ENCODE data around the gene LRRN4CL. TPM values are rescaled to one million over a fixed set of nuclear protein-coding genes. Genes with fewer than 3 reads are reported as not detected.

The LRRN4CL gene
- total and polyA plus RNA-seq, 2 donors, result 0.75 to 0.80 TPM

DNA sequence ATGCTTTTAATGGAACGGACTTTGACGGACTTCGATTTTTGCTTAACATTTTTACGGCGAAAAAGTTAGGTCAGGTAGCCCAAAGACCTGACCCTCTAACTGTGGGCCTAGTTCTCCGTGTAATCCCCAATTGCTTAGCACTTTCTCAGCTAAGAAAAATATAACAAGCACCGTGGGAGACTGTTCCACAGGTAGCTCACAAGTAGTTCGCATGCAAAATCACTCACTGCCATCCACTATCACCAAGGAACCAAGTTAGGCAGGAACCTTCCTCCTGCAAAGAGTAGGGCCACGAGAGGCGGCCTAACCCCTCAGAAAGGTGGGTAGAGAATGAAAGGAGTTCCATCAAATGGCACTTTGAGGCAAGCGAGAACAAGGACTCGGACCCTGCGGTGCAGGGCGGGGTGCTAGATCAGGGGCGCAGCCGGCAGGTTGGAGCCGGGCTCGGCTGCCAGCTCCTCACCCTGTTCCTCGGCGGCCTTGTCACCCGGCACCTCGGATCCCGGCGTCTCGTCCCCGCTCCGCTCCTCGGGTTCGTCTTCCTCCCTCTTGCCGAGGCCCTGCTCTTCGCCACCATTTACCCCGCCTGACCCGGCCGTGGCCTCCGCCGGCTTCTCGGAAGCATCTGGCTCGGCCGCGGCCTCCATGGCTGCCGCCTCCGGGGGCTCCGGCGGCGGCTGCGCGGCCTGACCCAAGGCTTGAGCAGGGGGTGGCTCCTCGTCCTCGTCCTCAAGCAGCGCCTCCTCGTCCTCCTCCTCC, 37.0 kb upstream of the LRRN4CL start:
- WGBS, result under 1% methylated on average over 51 of the region's 51 CpGs
- no peaks in the 10 kb centered on the region for H3K9me3 ChIP-seq (ENCODE audit: control insufficient read depth in 2 of 2, insufficient read depth in 1 of 2, low read length in 1 of 2)
- DNase-seq (ENCODE audit: low read depth in 6 of 9, low spot score in 9 of 9), result peak in 2 of 9 donors; percentile 21 to 47
- H3K4me3 ChIP-seq (ENCODE audit: low read length in 2 of 2), result peak overlapping the region; percentile 65 to 78
- H3K4me1 ChIP-seq (ENCODE audit: control insufficient read depth in 2 of 2, insufficient read depth in 2 of 2, low read length in 2 of 2), result peaks cover 13 to 29% of the 10 kb centered on the region in 2 donors
- H3K27me3 ChIP-seq (ENCODE audit: control insufficient read depth in 2 of 2, insufficient read depth in 1 of 2, low read length in 1 of 2), result no peaks in the 10 kb centered on the region
- H3K36me3 ChIP-seq (ENCODE audit: control insufficient read depth in 2 of 2, insufficient read depth in 2 of 2, low read length in 1 of 2), result peaks cover 31 to 56% of the 10 kb centered on the region in 2 donors
- H3K27ac ChIP-seq (ENCODE audit: low read depth in 1 of 2, low read length in 1 of 2), result peak overlapping the region; percentile 99 to 100

- Histone ChIP-seq H3K27me3 (ENCODE audit: control insufficient read depth in 2 of 2, insufficient read depth in 1 of 2, low read length in 1 of 2) (no peaks in the 10 kb centered on the region), H3K4me3 (ENCODE audit: low read length in 2 of 2) (peak overlapping the region; percentile 65 to 78), H3K9me3 (ENCODE audit: control insufficient read depth in 2 of 2, insufficient read depth in 1 of 2, low read length in 1 of 2) (no peaks in the 10 kb centered on the region), H3K27ac (ENCODE audit: low read depth in 1 of 2, low read length in 1 of 2) (peak overlapping the region in 1 of 2 donors; percentile 100), H3K36me3 (ENCODE audit: control insufficient read depth in 2 of 2, insufficient read depth in 2 of 2, low read length in 1 of 2) (peaks cover 34 to 58% of the 10 kb centered on the region in 2 donors), H3K4me1 (ENCODE audit: control insufficient read depth in 2 of 2, insufficient read depth in 2 of 2, low read length in 2 of 2) (peaks cover 13 to 27% of the 10 kb centered on the region in 2 donors)
- DNase-seq (ENCODE audit: low read depth in 6 of 9, low spot score in 9 of 9), result peak in 1 of 9 donors; percentile 18
- 3% methylated on average over 7 of the region's 7 CpGs for WGBS
Measured at GRCh38 chr11:62725646-62726045, 36.3 kb upstream of the LRRN4CL start.

- no peak overlapping the region for H3K27ac ChIP-seq (ENCODE audit: low read depth in 1 of 2, low read length in 1 of 2)
- no peak for DNase-seq (ENCODE audit: low read depth in 6 of 9, low spot score in 9 of 9)
- WGBS, result 90% methylated on average over 8 of the region's 8 CpGs
- H3K4me3 ChIP-seq (ENCODE audit: low read length in 2 of 2), result peak overlapping the region in 1 of 2 donors; percentile 78
- H3K36me3 ChIP-seq (ENCODE audit: control insufficient read depth in 2 of 2, insufficient read depth in 2 of 2, low read length in 1 of 2), result peaks cover 48 to 67% of the 10 kb centered on the region in 2 donors
- no peaks in the 10 kb centered on the region for H3K27me3 ChIP-seq (ENCODE audit: control insufficient read depth in 2 of 2, insufficient read depth in 1 of 2, low read length in 1 of 2)
- H3K9me3 ChIP-seq (ENCODE audit: control insufficient read depth in 2 of 2, insufficient read depth in 1 of 2, low read length in 1 of 2), result no peaks in the 10 kb centered on the region
- peaks cover 6 to 13% of the 10 kb centered on the region in 2 donors for H3K4me1 ChIP-seq (ENCODE audit: control insufficient read depth in 2 of 2, insufficient read depth in 2 of 2, low read length in 2 of 2)
Measured at GRCh38 chr11:62724171-62724570, 34.8 kb upstream of the LRRN4CL start.

DNA sequence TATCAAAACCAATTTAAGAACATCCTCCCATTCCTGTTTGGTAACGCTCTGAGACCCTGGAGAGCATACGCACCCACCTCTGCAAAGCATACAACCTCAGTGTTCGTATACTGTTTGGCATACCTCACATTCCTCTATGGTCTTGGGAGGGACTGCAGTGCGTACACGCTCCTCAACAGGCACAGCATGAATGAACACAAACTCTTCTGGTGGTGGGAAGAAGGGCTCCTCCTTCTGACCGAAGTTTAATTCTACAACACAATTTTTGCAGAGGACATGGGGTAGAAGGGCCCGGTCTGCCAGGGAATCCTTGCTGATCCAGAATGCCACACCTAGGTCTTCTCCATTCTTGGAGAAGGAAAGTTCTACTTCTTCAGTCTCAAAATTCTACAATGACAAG, 32.7 kb upstream of the LRRN4CL start:
- no peaks in the 10 kb centered on the region for H3K27me3 ChIP-seq (ENCODE audit: control insufficient read depth in 2 of 2, insufficient read depth in 1 of 2, low read length in 1 of 2)
- no peak for DNase-seq (ENCODE audit: low read depth in 6 of 9, low spot score in 9 of 9)
- peaks cover 62 to 88% of the 10 kb centered on the region in 2 donors for H3K36me3 ChIP-seq (ENCODE audit: control insufficient read depth in 2 of 2, insufficient read depth in 2 of 2, low read length in 1 of 2)
- H3K9me3 ChIP-seq (ENCODE audit: control insufficient read depth in 2 of 2, insufficient read depth in 1 of 2, low read length in 1 of 2), result no peaks in the 10 kb centered on the region
- H3K27ac ChIP-seq (ENCODE audit: low read depth in 1 of 2, low read length in 1 of 2), result no peak overlapping the region
- H3K4me1 ChIP-seq (ENCODE audit: control insufficient read depth in 2 of 2, insufficient read depth in 2 of 2, low read length in 2 of 2), result peaks cover 6 to 11% of the 10 kb centered on the region in 2 donors
- WGBS, result 94% methylated on average over 7 of the region's 7 CpGs
- no peak overlapping the region for H3K4me3 ChIP-seq (ENCODE audit: low read length in 2 of 2)

- 94% methylated on average over 2 of the region's 2 CpGs for WGBS
- H3K36me3 ChIP-seq (ENCODE audit: control insufficient read depth in 2 of 2, insufficient read depth in 2 of 2, low read length in 1 of 2), result peaks cover 81 to 99% of the 10 kb centered on the region in 2 donors
- H3K27me3 ChIP-seq (ENCODE audit: control insufficient read depth in 2 of 2, insufficient read depth in 1 of 2, low read length in 1 of 2), result no peaks in the 10 kb centered on the region
- DNase-seq (ENCODE audit: low read depth in 6 of 9, low spot score in 9 of 9), result no peak
- H3K4me3 ChIP-seq (ENCODE audit: low read length in 2 of 2), result no peak overlapping the region
- no peak overlapping the region for H3K27ac ChIP-seq (ENCODE audit: low read depth in 1 of 2, low read length in 1 of 2)
- H3K4me1 ChIP-seq (ENCODE audit: control insufficient read depth in 2 of 2, insufficient read depth in 2 of 2, low read length in 2 of 2), result peaks cover 0 to 4% of the 10 kb centered on the region in 2 donors
- peaks cover 0 to 3% of the 10 kb centered on the region in 2 donors for H3K9me3 ChIP-seq (ENCODE audit: control insufficient read depth in 2 of 2, insufficient read depth in 1 of 2, low read length in 1 of 2)
Measured at GRCh38 chr11:62719302-62719978, 30.1 kb upstream of the LRRN4CL start.

DNA sequence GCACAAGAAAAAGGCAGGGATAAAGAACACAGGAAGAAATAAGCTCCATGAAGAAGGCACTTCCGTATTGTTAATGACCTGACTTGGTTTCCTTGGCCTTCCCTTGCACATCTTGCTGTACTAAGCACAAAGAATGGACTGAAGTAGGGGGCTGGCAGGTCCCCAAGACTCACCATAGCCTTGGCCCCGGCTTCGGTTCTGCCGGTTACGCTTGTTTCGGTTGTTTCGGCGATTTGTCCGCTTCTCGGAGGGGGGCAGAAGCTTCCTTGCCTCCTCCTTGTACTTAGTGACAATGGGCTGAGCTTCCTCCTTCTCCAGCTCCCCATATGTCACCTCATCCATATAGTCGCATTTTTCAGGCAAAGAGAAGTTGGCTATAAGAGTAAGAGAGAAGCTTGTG, 27.5 kb upstream of the LRRN4CL start:
- Histone ChIP-seq H3K4me3 (ENCODE audit: low read length in 2 of 2) (no peak overlapping the region), H3K27me3 (ENCODE audit: control insufficient read depth in 2 of 2, insufficient read depth in 1 of 2, low read length in 1 of 2) (no peaks in the 10 kb centered on the region), H3K27ac (ENCODE audit: low read depth in 1 of 2, low read length in 1 of 2) (no peak overlapping the region), H3K36me3 (ENCODE audit: control insufficient read depth in 2 of 2, insufficient read depth in 2 of 2, low read length in 1 of 2) (peaks cover 79 to 98% of the 10 kb centered on the region in 2 donors), H3K4me1 (ENCODE audit: control insufficient read depth in 2 of 2, insufficient read depth in 2 of 2, low read length in 2 of 2) (no peaks in the 10 kb centered on the region), H3K9me3 (ENCODE audit: control insufficient read depth in 2 of 2, insufficient read depth in 1 of 2, low read length in 1 of 2) (peaks cover 0 to 3% of the 10 kb centered on the region in 2 donors)
- WGBS, result 97% methylated on average over 11 of the region's 11 CpGs
- no peak for DNase-seq (ENCODE audit: low read depth in 6 of 9, low spot score in 9 of 9)

- no peak for DNase-seq (ENCODE audit: low read depth in 6 of 9, low spot score in 9 of 9)
- no peaks in the 10 kb centered on the region for H3K4me1 ChIP-seq (ENCODE audit: control insufficient read depth in 2 of 2, insufficient read depth in 2 of 2, low read length in 2 of 2)
- no peaks in the 10 kb centered on the region for H3K27me3 ChIP-seq (ENCODE audit: control insufficient read depth in 2 of 2, insufficient read depth in 1 of 2, low read length in 1 of 2)
- H3K4me3 ChIP-seq (ENCODE audit: low read length in 2 of 2), result no peak overlapping the region
- peaks cover 0 to 3% of the 10 kb centered on the region in 2 donors for H3K9me3 ChIP-seq (ENCODE audit: control insufficient read depth in 2 of 2, insufficient read depth in 1 of 2, low read length in 1 of 2)
- no peak overlapping the region for H3K27ac ChIP-seq (ENCODE audit: low read depth in 1 of 2, low read length in 1 of 2)
- peaks cover 76 to 98% of the 10 kb centered on the region in 2 donors for H3K36me3 ChIP-seq (ENCODE audit: control insufficient read depth in 2 of 2, insufficient read depth in 2 of 2, low read length in 1 of 2)
- WGBS, result 97% methylated on average over 5 of the region's 5 CpGs
Measured at GRCh38 chr11:62716206-62716605, 26.9 kb upstream of the LRRN4CL start.

GRCh38 chr11:62715150-62716130, 26.1 kb upstream of the LRRN4CL start:
- Histone ChIP-seq H3K9me3 (ENCODE audit: control insufficient read depth in 2 of 2, insufficient read depth in 1 of 2, low read length in 1 of 2) (peaks cover 0 to 3% of the 10 kb centered on the region in 2 donors), H3K36me3 (ENCODE audit: control insufficient read depth in 2 of 2, insufficient read depth in 2 of 2, low read length in 1 of 2) (peaks cover 72 to 97% of the 10 kb centered on the region in 2 donors), H3K27me3 (ENCODE audit: control insufficient read depth in 2 of 2, insufficient read depth in 1 of 2, low read length in 1 of 2) (no peaks in the 10 kb centered on the region), H3K4me1 (ENCODE audit: control insufficient read depth in 2 of 2, insufficient read depth in 2 of 2, low read length in 2 of 2) (peaks cover 0 to under 1% of the 10 kb centered on the region in 2 donors), H3K4me3 (ENCODE audit: low read length in 2 of 2) (no peak overlapping the region), H3K27ac (ENCODE audit: low read depth in 1 of 2, low read length in 1 of 2) (no peak overlapping the region)
- 98% methylated on average over 24 of the region's 24 CpGs for WGBS
- DNase-seq (ENCODE audit: low read depth in 6 of 9, low spot score in 9 of 9), result no peak
